ENCODE data around the gene INTS6L.
"Not testable (repeated sequence)": the region's sequence is repeated elsewhere in the genome, so short reads cannot be mapped to it uniquely, and the experiment has no call there.

INTS6L gene

DNA sequence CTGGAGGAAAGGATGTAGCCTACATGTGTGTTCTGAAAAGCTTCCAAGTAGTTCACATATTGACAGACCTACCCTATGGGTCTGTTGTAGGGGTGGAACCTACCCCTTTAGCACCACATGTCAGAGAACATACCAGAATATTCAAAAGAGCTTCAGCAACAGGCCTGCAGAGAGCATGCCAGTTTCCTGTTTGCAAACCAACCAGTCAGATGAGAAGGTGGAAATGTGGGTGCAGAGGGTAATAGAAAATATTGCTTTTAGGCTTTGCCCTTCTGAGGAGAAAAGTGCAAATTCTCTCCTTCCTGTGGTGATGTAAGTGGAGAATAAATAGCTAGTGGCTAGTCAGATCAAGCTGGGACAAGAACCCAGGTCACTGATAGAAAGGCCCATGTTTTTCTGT, 16.4 kb downstream of the INTS6L start:
- no peak overlapping the region for H3K27ac Mint-ChIP-seq
- no peak overlapping the region for H3K4me3 Mint-ChIP-seq
- peaks cover 6% of the 10 kb centered on the region for H3K36me3 Mint-ChIP-seq (ENCODE audit: low read depth)
- peaks cover 7% of the 10 kb centered on the region for H3K4me1 Mint-ChIP-seq (ENCODE audit: low read depth)
- no peaks in the 10 kb centered on the region for H3K27me3 Mint-ChIP-seq
- H3K9me3 Mint-ChIP-seq: no peaks in the 10 kb centered on the region
- intact Hi-C loops (cut with micrococcal nuclease): no loop called here

GRCh38 chrX:135541351-135541750, 20.9 kb downstream of the INTS6L start:
- Mint-ChIP-seq H3K4me1 (ENCODE audit: low read depth) (peaks cover 21% of the 10 kb centered on the region), H3K27me3 (no peaks in the 10 kb centered on the region), H3K9me3 (no peaks in the 10 kb centered on the region), H3K4me3 (no peak overlapping the region), H3K27ac (no peak overlapping the region), H3K36me3 (ENCODE audit: low read depth) (no peaks in the 10 kb centered on the region)
- intact Hi-C loops (cut with micrococcal nuclease): no loop called here

DNA sequence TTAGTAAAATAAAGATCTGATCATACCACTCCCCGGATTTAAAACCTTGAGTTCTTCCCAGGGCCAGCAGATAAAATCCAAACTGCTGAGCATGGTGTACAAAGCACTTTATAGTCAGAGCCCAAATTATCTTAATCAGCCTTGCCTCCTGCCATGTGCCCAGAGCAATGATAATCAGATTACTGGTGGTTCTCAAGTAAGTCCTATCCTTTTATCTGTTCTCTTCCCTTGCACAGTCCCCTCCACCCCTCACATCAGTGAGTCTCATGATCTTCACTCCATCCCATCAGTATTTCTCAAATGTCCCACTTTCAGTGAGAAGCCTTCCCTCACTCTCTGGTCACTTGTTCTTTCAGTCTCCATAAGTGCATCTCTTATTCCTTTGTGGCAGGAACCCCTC, 22.7 kb downstream of the INTS6L start:
- no peak overlapping the region for H3K4me3 Mint-ChIP-seq
- peaks cover 21% of the 10 kb centered on the region for H3K4me1 Mint-ChIP-seq (ENCODE audit: low read depth)
- no peaks in the 10 kb centered on the region for H3K9me3 Mint-ChIP-seq
- H3K27me3 Mint-ChIP-seq: no peaks in the 10 kb centered on the region
- peaks cover 2% of the 10 kb centered on the region for H3K36me3 Mint-ChIP-seq (ENCODE audit: low read depth)
- H3K27ac Mint-ChIP-seq: no peak overlapping the region
- intact Hi-C loops (cut with micrococcal nuclease): no loop called here

DNA sequence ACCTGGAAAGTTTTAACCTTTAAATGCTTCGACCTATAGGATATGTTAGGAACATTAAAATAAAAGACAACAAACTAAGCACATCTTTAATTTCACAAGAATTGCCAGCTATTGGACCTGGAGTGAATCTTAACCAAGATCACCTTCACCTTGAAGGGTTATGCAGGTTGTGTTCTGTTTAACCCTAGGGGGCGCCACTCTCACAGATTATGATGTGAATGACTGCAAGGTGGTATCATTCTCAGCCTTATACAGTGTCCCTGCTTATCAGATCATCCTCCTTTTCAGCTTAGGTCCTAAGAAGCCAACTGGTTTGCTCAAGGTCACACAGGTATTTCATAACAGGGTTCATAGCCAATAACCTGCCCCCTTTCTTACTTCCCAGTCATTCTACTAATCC, 23.5 kb downstream of the INTS6L start:
- intact Hi-C loops (cut with micrococcal nuclease): no loop called here
- Mint-ChIP-seq H3K4me3 (no peak overlapping the region), H3K27me3 (no peaks in the 10 kb centered on the region), H3K4me1 (ENCODE audit: low read depth) (peaks cover 21% of the 10 kb centered on the region), H3K9me3 (no peaks in the 10 kb centered on the region), H3K27ac (no peak overlapping the region), H3K36me3 (ENCODE audit: low read depth) (peaks cover 5% of the 10 kb centered on the region)

DNA sequence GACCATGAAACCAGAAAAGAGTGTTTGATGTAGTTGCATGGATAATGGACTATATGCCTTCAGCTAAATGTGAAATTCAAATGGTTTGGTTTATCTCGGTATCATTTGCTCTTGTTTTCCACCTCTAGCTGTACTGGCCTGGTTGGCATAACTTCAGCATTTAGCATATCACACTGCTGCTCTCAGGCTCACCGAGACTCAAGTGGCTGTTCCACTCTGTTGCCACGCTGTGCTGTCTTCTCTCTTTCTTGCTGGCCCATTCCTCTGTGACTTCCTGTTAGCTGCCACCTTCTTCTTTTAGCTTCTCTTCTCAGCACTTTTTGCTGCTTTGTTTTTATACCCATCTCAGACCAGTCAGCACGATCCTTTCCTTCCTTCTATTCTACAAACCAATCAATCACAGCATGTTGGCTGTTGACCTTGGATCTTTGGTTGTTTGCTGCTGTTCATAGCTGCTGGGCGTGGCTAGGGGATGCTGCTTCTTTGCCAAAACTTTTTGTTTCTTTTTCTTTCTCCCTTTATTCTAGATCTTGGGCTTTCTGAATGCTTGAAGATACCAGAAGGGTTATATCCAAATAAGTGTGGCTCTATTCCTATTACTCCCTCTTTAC, 24.0 kb downstream of the INTS6L start:
- intact Hi-C loops (cut with micrococcal nuclease): no loop called here
- Mint-ChIP-seq H3K4me1 (ENCODE audit: low read depth) (peaks cover 18% of the 10 kb centered on the region), H3K36me3 (ENCODE audit: low read depth) (peaks cover 7% of the 10 kb centered on the region), H3K4me3 (peak overlapping the region; percentile 22), H3K27ac (peak overlapping the region; percentile 47), H3K27me3 (no peaks in the 10 kb centered on the region), H3K9me3 (no peaks in the 10 kb centered on the region)

DNA sequence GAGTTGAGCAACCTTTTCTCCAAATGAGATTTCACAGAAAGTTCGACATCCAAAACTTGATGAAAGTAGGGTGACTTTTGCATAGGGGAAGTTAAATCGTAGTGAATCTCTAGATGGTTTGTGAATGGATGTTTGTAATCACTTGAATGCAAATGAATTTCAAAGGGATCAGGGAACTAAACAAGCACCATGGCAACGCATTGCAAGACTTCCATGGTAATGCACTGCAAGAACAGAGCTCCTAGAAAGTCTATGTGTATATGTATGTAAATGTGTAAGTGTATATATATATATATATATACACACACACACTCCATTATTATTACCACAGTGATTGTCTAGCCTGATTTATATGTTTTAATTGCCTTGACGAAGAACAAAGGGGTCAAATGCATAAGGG, 27.3 kb downstream of the INTS6L start:
- Mint-ChIP-seq H3K9me3 (no peaks in the 10 kb centered on the region), H3K27ac (no peak overlapping the region), H3K36me3 (ENCODE audit: low read depth) (peaks cover 35% of the 10 kb centered on the region), H3K4me3 (no peak overlapping the region), H3K27me3 (no peaks in the 10 kb centered on the region), H3K4me1 (ENCODE audit: low read depth) (peaks cover 14% of the 10 kb centered on the region)
- intact Hi-C loops (cut with micrococcal nuclease): no loop called here

GRCh38 chrX:135549519-135549918, 29.1 kb downstream of the INTS6L start:
- intact Hi-C loops (cut with micrococcal nuclease): no loop called here
- H3K4me1 Mint-ChIP-seq (ENCODE audit: low read depth): peaks cover 3% of the 10 kb centered on the region
- no peaks in the 10 kb centered on the region for H3K27me3 Mint-ChIP-seq
- H3K36me3 Mint-ChIP-seq (ENCODE audit: low read depth): peaks cover 47% of the 10 kb centered on the region
- no peaks in the 10 kb centered on the region for H3K9me3 Mint-ChIP-seq
- H3K27ac Mint-ChIP-seq: no peak overlapping the region
- H3K4me3 Mint-ChIP-seq: no peak overlapping the region

DNA sequence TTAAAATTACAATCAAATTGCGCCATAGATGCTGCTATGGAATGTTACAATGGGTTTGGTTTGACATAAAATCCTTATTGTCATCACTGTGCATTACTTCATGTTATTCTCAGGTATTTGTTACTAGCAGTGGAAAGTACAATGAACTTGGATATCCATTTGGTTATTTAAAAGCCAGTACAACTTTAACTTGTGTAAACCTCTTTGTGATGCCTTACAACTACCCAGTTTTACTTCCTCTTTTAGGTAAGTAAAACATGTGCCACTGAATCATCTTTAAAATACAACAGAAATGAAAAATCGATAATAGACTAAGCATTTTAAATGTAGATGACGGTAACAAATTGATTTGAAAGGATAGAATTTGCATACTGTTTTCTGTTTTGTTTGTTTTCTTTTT, 35.6 kb downstream of the INTS6L start:
- H3K4me1 Mint-ChIP-seq (ENCODE audit: low read depth): no peaks in the 10 kb centered on the region
- no peaks in the 10 kb centered on the region for H3K9me3 Mint-ChIP-seq
- intact Hi-C loops (cut with micrococcal nuclease): no loop called here
- H3K27me3 Mint-ChIP-seq: no peaks in the 10 kb centered on the region
- no peak overlapping the region for H3K4me3 Mint-ChIP-seq
- H3K36me3 Mint-ChIP-seq (ENCODE audit: low read depth): peaks cover 41% of the 10 kb centered on the region
- no peak overlapping the region for H3K27ac Mint-ChIP-seq

- H3K4me1 Mint-ChIP-seq (ENCODE audit: low read depth): no peaks in the 10 kb centered on the region
- no peaks in the 10 kb centered on the region for H3K9me3 Mint-ChIP-seq
- H3K27ac Mint-ChIP-seq: no peak overlapping the region
- H3K27me3 Mint-ChIP-seq: no peaks in the 10 kb centered on the region
- intact Hi-C loops (cut with micrococcal nuclease): no loop called here
- peaks cover 36% of the 10 kb centered on the region for H3K36me3 Mint-ChIP-seq (ENCODE audit: low read depth)
- H3K4me3 Mint-ChIP-seq: no peak overlapping the region
Observed at GRCh38 chrX:135557344-135557743, 36.9 kb downstream of the INTS6L start.

DNA sequence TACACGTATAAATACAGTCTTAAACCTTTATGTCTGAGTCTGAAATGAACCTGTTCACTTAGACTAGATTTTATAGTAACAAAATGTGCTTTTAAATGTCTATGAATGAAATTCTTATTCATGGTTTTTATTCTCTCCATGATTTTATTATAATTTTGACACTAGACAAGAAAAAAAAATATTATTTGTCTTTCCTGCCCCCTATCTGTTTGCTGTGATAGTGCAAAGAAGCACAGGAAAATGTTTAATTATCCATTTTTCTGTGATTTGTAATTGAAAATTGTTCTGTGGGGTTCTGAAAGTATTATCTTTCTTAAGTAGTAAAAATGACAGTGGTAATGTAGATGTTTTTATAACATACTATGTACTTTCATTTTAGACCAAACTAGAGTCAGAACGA, 52.0 kb downstream of the INTS6L start:
- no peak overlapping the region for H3K27ac Mint-ChIP-seq
- H3K9me3 Mint-ChIP-seq: no peaks in the 10 kb centered on the region
- no peaks in the 10 kb centered on the region for H3K27me3 Mint-ChIP-seq
- no peaks in the 10 kb centered on the region for H3K4me1 Mint-ChIP-seq (ENCODE audit: low read depth)
- H3K4me3 Mint-ChIP-seq: no peak overlapping the region
- H3K36me3 Mint-ChIP-seq (ENCODE audit: low read depth): peaks cover 51% of the 10 kb centered on the region
- intact Hi-C loops (cut with micrococcal nuclease): loop anchor here (2.0 kb wide), 1 partner anchor 88 kb away; no protein-coding TSS in a partner anchor

DNA sequence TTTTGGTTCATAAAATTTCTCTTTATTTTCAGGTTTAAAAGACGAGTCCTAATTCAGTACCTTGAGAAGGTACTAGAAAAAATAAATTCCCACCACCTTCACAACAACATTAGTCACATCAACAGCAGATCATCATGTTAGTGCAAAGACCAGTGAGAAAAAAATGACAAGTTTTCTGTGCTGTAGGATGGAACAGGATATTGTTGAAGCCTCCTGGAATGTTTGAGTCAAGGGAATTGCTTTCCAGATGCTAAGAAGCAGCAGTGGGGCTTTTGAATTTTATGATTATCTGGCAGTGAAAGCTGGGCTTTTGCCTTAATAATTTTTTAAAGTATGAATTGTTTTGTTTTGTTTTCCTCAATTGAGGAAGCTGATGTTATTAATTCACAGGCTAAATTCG, 61.0 kb downstream of the INTS6L start:
- peaks cover 6% of the 10 kb centered on the region for H3K4me1 Mint-ChIP-seq (ENCODE audit: low read depth)
- no peak overlapping the region for H3K4me3 Mint-ChIP-seq
- intact Hi-C loops (cut with micrococcal nuclease): no loop called here
- peaks cover 47% of the 10 kb centered on the region for H3K36me3 Mint-ChIP-seq (ENCODE audit: low read depth)
- H3K9me3 Mint-ChIP-seq: no peaks in the 10 kb centered on the region
- H3K27ac Mint-ChIP-seq: no peak overlapping the region
- H3K27me3 Mint-ChIP-seq: no peaks in the 10 kb centered on the region

DNA sequence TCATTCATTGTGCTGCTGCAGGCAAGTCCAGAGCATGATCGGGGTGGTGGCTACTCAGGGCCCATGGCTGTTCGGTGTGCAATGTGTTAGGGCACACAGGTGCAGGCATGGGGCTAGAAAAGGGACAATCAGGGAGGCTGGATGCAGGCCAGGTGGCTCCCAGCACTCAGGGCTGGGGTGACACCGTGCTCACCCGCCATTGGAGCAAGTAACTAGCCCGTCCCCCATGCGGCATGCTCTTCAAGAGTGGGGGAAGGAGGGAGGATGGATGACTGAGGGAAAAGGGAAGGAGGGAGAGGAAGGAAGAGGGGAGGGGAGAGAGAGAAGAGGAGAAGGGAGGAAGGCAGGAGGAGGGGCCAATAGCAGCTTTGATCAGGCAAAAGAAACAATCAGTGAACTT, 64.7 kb downstream of the INTS6L start:
- Mint-ChIP-seq H3K27ac (no peak overlapping the region), H3K4me3 (no peak overlapping the region), H3K4me1 (ENCODE audit: low read depth) (peaks cover 14% of the 10 kb centered on the region), H3K36me3 (ENCODE audit: low read depth) (peaks cover 12% of the 10 kb centered on the region), H3K9me3 (no peaks in the 10 kb centered on the region), H3K27me3 (no peaks in the 10 kb centered on the region)
- intact Hi-C loops (cut with micrococcal nuclease): no loop called here

DNA sequence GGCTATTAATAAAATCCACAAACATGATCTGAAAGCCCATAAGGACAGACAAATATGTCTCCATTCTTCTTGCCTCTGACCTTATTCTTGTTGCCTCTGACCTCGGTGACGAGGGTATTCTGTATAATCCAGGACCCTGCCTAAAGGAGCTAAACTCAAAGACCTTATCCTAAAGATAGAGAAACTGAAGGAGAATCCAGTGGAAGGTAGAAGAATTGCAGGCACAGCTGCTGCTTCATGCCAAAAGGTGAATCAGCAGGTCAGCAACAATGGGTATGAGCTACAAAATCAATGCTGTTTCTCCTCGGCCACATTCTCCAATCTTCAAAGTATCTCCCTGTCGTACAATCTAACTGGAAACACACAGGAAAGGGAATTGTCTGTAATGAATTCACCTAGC, 71.4 kb downstream of the INTS6L start:
- Mint-ChIP-seq H3K4me1 (ENCODE audit: low read depth) (peaks cover 6% of the 10 kb centered on the region), H3K4me3 (no peak overlapping the region), H3K27ac (no peak overlapping the region), H3K9me3 (no peaks in the 10 kb centered on the region), H3K27me3 (peaks cover 5% of the 10 kb centered on the region), H3K36me3 (ENCODE audit: low read depth) (no peaks in the 10 kb centered on the region)
- intact Hi-C loops (cut with micrococcal nuclease): no loop called here

- H3K36me3 Mint-ChIP-seq (ENCODE audit: low read depth); intact Hi-C loops (cut with micrococcal nuclease); H3K27ac Mint-ChIP-seq; H3K4me1 Mint-ChIP-seq (ENCODE audit: low read depth); H3K27me3 Mint-ChIP-seq; H3K4me3 Mint-ChIP-seq; H3K9me3 Mint-ChIP-seq: not testable (repeated sequence)
Observed at GRCh38 chrX:135594049-135594448, 73.6 kb downstream of the INTS6L start.

GRCh38 chrX:135594453-135594852, 74.0 kb downstream of the INTS6L start:
- H3K4me1 Mint-ChIP-seq (ENCODE audit: low read depth); H3K9me3 Mint-ChIP-seq; intact Hi-C loops (cut with micrococcal nuclease); H3K36me3 Mint-ChIP-seq (ENCODE audit: low read depth); H3K27ac Mint-ChIP-seq; H3K4me3 Mint-ChIP-seq; H3K27me3 Mint-ChIP-seq: not testable (repeated sequence)

Measured in dendritic cell treated with granulocyte-macrophage colony-stimulating factor and Interleukin-4, amounts not matched to agents 40 ng/mL and 50 ng/mL, for 4 days (primary cell).